ENCODE measurements around the gene KCNAB1.
"Not testable (repeated sequence)": the region's sequence is repeated elsewhere in the genome, so short reads cannot be mapped to it uniquely, and the experiment has no call there.

KCNAB1 gene

DNA sequence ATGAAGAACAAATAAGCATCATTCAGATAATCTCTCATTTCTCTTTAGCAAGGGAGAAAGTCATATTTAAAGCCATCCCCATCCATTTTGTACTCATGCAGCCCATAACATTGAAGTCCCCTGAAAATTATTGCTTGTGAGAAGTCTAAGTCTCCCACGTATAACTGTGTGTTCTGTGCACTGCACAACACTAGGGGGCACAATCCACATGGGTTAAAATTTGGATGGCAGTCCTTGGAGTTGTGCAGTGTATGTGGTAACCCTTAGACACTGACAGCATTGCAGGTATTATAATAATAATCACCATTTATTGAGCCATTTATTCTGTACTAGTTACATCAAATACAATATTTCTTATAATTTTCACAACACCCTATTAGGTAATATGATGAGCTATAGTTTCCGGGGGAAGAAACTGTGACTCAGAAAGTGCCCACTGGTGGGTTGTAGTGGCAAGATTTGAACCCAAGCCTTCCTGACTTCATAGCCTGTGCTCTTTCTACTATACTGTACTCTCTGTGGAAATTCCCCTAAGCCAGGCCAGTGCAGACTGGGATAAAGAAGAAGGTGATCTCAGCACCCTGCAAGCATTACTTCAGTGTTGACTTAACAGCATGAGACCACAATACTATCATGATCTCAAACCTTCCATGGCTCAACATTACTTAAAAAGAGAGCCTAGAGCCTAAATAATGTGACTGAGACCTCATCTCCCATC, 15.7 kb downstream of the KCNAB1 start:
- DNase-seq (ENCODE audit: low read depth in 3 of 3, low spot score in 1 of 3) = no peak

DNA sequence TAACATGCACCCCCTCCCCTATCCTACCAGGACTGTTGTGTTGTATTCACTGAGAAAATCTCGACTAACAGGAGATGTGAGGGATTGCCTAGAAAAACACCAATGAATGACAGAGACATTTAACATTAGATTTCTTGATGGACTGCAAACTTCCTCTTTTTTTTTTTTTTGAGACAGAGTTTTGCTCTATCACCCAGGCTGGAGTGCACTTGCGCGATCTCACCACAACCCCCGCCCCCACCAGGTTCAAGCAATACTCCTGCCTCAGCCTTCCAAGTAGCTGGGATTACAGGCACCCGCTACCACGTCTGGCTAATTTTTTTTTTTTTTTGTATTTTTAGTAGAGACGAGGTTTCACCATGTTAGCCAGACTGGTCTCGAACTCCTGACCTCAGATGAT, 17.0 kb downstream of the KCNAB1 start:
- not testable (repeated sequence) for DNase-seq (ENCODE audit: low read depth in 3 of 3, low spot score in 1 of 3)

DNA sequence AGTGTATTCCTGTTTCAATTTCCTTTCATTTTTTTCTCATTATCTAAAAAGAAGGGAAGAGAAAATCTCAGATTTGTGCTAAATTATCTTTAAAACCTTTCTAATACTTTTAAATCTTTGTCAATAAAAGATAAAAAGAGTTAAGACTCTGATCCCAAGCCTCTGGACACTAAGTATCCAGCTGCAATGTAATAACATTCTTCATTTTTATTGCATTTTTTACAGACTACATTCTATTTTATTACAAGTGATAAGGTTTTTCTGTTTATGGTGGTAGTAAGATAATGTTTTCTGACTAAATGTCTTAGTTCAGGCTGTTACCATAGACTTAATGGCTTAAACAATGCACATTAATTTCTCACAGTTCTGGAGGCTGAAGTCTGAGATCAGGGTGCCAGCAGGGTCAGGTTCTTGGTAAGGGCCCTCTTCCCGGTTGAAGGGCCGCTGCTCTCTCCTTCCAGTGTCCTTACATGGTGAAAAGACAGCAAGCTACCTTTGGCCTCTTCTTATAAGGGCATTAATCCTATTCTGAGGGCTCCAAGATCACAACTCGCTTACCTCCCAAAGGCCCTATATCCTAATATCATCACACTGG, 19.7 kb downstream of the KCNAB1 start:
- no peak for DNase-seq (ENCODE audit: low read depth in 3 of 3, low spot score in 1 of 3)

DNA sequence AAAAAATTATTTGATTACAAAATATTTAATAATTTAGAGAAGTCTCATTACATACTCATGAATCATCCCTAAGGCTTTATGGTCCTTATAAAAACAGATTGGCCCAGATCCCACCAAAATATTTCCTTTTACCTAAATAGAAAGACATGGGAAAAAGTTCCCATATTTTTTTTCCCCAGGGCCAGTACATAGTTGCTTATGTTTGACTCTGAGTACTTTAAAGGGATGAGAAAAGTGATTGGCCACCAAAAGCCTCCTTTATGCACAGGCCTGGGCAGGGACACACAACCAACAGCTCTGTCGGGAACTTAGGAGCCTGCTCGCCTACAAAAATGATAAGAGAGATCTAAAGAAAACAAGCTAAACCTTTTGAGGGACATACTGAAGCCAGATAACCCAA, 22.3 kb downstream of the KCNAB1 start:
- no peak for DNase-seq (ENCODE audit: low read depth in 3 of 3, low spot score in 1 of 3)

DNA sequence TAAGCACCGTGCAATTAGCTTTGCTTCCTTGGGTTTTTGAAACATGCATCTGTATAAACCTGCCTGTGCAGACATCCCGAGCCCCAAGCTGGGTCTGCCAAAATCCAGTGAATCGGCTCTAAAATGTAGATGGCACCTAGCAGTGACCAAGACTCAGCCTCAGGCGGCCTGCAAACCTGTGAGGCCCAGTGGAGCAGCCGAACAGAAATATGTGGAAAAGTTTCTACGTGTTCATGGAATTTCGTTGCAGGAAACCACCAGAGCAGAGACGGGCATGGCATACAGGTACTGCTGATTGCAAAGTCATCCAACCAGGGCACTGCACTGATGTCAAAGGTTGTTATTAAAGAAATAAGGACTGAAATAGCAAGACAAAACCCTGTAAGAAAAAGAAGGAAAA, 22.8 kb downstream of the KCNAB1 start:
- DNase-seq (ENCODE audit: low read depth in 3 of 3, low spot score in 1 of 3) = no peak

DNA sequence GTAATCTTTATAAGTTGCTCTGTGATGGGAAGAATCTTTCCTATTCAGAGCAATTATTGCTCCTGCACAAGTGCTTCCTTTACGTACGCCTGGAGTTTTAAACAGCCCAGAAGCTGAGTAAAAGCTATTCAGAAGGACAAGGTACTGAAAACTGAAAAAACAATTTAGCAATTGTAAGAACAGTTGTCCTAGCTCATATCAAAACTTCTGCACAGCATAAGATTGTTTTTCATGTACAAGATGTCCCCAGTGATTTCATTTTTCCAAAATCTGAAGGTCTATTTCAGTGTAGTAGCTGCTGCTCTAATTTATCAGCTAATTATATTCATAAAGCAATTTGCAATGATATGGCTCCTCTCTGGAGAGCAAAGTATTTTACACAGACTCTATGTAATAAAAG, 23.7 kb downstream of the KCNAB1 start:
- DNase-seq (ENCODE audit: low read depth in 3 of 3, low spot score in 1 of 3) = no peak

DNA sequence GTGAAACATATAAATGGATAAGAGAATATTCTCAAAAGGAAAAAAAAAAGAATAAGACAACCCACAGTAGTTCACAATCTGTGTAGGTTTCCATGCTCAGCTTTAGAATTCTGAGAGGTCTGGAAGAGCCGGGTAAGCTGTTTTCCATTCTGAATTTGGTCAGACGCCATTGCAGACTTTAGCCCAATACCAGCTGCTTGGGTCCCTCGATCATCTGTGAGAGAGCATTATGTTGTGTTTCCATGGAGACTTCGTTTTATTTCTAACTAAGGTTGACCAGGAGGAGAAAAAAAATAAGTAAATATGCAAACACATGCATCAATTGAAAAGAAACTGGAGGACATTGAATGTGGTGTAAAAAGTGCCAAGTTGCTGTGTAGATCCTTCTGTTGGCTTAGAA, 25.5 kb downstream of the KCNAB1 start:
- no peak for DNase-seq (ENCODE audit: low read depth in 3 of 3, low spot score in 1 of 3)

DNA sequence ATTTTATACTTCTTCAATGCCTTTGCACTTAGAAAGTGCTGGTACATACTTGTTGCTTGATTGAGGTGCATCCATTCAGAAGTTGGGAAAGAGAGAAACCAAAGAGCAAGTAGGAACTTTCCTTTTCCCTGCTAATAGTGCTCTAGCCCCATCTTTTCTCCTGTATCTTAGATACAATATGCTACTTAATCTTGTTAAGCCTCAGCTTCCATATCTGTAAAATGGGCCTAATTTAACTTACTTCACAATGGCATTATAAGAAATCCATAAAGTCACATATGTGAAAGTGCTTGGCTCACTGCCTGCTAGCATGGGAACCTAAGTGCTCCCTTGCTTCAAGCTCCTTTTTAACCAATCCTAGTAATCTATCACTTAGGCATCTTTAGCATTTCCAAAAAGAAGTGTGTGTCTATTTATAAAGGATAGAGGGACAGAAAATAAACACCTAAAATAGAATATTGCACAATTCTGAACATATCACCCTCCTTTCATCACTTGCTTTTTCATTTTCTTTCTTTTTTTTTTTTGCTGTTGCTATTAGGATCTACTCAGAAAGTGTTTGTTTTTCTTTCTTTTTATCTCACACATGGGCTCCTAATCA, 28.1 kb downstream of the KCNAB1 start:
- DNase-seq (ENCODE audit: low read depth in 3 of 3, low spot score in 1 of 3) = no peak

DNA sequence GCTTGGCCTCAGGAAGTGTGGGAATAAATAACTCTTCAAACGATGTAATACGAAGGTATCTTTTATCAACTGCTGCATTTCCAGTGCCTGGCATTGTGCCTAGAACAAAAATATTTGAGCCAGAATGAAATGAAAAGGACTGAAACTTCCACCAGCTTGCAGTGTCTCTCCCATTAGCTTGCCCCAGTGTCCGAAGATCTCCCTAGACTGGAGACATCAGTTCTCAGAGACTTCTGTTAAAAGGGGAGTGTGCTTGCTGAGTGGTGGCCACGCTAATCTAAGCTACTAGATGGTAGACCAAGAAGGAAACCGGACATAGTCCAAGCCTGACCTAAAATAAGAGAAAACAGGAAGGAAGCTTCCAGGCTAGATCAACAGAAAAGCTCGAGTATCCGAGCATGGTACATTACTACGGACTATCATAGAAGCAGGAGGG, 28.6 kb downstream of the KCNAB1 start:
- DNase-seq (ENCODE audit: low read depth in 3 of 3, low spot score in 1 of 3) = no peak

DNA sequence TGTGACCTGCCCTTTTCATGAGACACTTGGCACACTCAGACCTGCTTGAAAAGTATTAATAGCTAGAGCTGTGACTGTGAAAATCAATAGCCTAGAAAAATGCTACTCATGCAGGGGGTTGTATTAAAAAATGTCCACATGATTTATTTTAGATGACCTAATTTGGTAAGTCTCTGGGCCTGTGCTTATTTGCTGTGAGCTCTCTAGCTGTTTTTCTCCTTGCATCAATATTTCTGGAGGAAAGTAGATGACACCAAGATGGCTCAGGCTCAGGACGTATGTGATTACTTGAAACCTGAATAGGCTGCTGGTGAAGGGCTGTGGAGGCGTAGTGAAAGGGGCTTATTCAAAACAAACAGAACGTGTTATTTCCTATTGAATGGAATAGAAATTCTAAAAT, 29.5 kb downstream of the KCNAB1 start:
- DNase-seq (ENCODE audit: low read depth in 3 of 3, low spot score in 1 of 3) = no peak

DNA sequence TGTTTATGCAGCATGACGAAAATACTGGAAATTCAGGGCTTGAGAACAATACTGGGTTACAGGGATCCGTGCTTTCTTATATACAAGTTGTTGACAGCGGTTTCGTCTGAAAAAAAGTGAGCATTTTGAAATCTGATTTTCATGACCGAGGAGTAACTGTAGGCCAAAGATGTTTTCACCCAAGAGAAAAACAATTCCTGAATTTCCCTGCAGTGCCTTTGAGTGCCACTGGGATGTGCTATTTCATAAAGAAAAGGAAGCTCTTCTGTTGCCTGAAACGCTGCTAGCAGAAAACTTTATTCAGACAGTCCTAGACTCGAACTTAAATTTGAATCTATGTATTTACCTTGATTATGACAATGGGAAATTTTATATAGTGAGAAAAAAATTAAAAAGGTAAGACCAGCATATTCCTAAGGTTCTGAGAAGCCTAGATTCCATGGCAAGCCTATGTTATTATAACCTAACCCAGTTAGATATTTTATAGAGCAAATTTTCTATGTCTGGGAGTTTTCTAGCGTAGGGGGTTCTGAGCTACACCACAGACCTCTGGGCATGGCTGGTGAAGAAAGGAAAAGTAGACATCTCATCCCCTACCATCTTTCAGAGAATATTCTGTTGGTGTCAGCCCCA, 30.2 kb downstream of the KCNAB1 start:
- peak in 1 of 3 donors; percentile 7 for DNase-seq (ENCODE audit: low read depth in 3 of 3, low spot score in 1 of 3)

DNA sequence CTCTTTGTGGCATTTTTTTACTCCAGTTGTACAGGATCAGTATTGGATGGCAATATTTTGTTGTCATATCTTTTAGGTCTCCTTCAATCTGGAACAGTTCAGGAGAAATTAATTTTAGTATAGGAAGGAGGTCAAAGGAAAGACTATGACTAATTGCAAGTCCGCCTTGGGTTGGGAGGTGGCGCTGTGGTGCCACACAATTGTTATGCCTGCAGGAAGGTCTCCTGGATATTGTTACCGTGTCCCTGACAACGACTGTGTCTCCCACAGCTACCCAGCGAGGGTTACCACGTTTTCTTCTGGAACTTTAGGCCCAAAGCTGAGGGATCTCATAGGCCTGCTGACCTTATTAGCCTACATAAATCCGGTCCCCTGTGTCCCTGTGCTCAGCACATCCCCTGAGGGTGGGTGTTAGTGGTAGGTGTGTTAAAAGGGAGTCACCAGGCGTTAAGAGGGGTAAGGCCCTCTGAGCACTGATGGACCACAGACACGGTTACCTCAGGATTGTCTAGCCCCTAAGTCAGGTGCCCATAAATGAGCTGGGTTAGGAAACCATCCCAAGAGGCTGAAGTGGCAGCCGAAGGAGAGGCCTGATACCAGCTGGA, 31.5 kb downstream of the KCNAB1 start:
- peak; percentile 5 to 33 (median 7) for DNase-seq (ENCODE audit: low read depth in 3 of 3, low spot score in 1 of 3)

DNA sequence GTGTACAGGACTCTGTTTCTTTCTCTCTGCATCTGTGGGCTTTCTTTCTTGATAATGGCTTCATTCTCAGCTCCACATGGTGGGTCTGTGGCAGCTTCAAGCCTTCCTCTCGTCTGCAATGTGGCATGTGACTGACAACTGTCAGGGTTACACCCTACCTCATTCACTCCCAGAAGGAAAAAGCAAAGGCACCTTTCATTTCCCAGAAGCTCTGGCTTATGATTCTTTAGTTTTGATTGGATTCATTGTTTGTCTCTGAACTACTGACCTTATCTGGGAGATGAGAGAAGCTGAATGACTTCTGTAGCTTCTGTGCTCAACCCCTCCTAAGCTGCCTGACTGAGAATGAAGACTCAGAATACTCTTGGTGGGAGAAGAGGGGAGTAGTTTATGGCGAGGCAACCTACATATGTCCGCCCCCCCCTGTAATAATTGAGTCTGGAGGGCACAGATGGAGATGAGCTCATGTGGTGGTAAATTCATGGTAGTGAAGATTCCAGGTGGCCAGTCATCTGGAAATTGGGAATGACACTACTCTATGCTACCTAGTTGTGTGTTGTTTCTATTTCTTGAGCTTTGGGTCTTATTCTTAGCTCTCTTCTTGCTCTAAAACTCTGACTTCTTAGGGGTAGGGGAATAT, 38.4 kb downstream of the KCNAB1 start:
- DNase-seq (ENCODE audit: low read depth in 3 of 3, low spot score in 1 of 3) = no peak

DNA sequence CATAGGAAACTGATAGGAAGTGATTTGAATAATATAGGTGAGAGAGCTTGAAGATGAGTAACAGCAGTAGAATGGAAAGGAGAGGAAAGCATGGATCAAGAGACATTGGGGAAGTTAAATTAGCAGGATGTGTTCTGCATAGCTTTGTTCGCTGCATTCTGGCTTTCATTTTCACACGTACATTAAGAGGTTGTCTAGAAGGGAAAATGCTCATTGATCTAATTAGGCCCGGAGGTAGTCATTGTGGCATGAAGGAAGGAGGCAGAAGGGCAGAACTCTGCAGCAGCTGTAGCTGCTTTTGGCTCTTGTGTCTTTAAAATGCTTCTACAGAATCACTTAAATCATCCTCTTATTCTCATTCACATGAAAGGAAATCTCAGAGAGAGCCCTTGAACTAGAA, 40.3 kb downstream of the KCNAB1 start:
- no peak for DNase-seq (ENCODE audit: low read depth in 3 of 3, low spot score in 1 of 3)

DNA sequence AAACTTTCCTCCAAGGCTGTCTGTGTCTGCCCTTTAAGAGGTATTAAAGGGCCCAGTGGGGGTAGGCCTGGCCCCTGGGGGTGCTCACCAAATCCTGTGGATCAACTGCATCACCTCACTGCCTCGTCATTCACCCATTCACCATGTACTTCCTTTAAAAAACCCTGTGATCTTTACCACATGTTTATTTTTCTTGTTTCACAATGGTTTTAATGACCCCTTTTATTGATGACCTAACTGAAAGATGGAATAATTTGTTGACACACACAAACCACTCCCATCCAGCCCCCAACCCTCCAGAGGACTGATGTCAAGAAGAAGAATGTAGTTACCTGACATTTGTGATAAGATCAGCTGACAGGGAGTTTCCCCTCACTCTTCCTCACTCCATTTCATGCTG, 40.8 kb downstream of the KCNAB1 start:
- no peak for DNase-seq (ENCODE audit: low read depth in 3 of 3, low spot score in 1 of 3)

DNA sequence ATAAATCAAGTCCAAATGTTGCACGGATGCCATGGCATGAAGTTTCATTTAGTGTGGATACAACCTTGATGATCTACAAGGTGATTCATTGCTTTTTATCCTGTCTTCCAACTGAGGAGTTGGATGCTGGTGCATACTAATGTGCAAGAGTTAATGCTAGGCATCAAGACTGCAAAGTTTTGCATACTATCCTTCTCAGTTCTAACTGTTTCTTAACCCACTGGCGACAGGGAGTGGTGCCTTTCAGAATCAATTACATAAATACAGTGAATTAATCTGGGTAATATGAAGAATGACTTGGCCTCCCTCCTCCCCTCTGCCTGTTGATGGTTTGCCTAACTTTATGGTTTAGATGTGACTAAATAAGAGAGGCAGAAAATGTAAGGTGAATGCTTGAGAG, 43.5 kb downstream of the KCNAB1 start:
- no peak for DNase-seq (ENCODE audit: low read depth in 3 of 3, low spot score in 1 of 3)

DNA sequence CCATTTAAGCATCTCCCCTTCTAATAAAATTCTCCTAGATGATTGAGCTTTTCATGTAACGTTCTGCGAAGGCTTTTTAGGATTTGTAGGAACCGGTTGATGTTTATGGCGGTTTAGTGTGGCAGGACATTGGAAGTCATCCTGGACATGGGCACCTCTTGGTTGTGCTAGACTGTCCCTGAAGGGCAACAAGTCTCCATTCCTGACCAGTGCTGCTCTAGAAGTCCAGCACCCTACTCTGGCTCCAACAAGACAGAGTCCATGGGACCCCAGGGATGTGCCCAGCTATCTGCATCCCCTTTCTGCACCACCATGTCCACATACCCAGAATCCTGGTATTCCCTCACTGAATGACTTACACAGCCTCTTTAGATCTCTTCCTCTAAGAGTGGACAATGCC, 46.4 kb downstream of the KCNAB1 start:
- DNase-seq (ENCODE audit: low read depth in 3 of 3, low spot score in 1 of 3) = no peak

DNA sequence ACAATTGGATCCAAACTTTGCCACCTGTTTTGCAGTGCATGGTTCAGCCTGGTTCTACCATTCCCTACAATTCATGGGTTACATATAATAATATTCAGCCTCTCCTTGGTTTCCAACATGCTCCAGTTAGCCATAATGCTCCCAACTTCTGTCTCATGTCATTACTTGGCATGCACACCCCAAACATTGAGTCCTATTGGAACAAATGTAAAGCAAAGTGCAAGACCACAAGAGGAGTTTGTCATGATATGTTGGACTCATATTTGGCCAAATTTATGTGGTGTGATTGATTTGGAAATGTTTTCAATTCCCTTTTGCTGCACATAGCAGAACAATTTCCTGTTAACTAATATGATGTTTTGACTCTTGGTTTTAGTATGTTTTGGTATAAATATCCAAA, 50.2 kb downstream of the KCNAB1 start:
- no peak for DNase-seq (ENCODE audit: low read depth in 3 of 3, low spot score in 1 of 3)

DNA sequence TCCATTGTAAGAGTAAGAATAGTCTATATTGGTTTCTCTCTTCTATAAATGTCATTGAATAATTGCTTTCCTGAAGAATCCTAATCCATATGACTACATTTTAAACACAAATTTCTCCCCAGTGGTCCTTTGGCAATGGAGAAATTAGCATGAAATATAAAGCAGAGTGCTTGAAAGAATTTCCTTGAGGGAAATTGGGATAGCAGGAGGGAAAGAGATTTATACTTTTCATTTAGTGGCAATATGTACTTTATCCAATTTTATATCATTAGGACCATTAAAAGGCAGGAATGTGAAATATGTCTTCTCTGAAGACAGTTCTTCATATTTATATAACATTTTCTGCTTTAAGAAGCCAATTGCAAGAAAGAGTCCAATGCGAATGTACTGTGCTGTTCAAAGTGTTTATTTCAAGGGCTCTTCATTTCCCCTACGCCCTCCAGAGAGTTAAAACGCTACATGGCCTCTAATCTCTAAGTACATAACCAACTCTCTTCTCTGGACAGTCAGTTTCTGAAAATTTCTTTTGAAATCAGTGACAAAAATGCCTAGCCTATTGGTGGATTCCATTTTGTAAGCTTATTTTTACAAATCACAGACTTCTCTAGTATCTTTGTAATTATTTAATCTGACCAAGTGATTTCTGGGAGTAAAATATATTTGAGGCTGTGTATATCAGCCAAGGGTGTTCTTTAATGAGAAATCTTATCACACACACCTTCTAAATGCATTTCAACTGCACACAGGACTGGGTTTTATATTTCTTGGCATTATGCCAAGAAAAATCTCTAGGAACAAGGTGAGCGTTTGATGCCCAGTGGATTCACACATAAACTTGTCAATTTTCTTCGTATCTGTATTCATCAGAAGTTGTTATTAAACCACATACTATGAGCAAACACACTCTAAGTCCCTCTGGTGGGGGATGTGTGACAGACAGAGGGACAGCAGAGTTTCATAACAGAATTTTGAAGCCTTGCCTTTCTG, 51.2 kb downstream of the KCNAB1 start:
- DNase-seq (ENCODE audit: low read depth in 3 of 3, low spot score in 1 of 3) = no peak

DNA sequence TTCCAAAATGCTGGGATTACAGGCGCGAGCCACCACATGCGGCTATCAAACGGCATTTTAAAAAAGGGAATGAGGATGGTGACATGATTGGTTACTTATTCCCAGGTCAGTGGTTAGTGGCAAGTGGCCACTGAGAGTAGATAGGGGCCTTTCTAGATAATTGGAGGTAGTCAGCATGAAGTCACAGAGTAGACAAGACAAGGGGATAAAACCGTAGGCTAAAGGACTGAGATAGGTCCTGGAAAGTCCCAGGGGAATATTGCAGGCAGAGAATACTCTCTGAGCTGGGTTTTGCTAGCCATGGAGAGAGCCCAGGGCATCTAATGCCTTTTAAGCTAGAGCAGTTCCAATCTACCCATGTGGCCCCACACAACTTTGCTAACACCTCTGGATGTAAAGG, 52.2 kb downstream of the KCNAB1 start:
- no peak for DNase-seq (ENCODE audit: low read depth in 3 of 3, low spot score in 1 of 3)
